Mucosa of gallbladder (tissue), 1 donor: Measurements from ENCODE around the gene KLHDC7B. TPM values are rescaled to one million over a fixed set of nuclear protein-coding genes. Genes with fewer than 3 reads are reported as not detected.

Source experiments
- DNase-seq: peaks from one replicate; pipeline ENCODE4 v3.0.0-alpha.2; 2020; ENCODE audit warnings: low spot score
- total RNA-seq: library from RNA; stranded (reverse); gene quantifications from one replicate; pipeline ENCODE4 v1.2.1, GENCODE V29; 2021
- donor health status: DM: no; HTN: no; CAD: no.

KLHDC7B gene
- total RNA-seq, 1 donor from 2014 or later, result 0.17 TPM

DNA sequence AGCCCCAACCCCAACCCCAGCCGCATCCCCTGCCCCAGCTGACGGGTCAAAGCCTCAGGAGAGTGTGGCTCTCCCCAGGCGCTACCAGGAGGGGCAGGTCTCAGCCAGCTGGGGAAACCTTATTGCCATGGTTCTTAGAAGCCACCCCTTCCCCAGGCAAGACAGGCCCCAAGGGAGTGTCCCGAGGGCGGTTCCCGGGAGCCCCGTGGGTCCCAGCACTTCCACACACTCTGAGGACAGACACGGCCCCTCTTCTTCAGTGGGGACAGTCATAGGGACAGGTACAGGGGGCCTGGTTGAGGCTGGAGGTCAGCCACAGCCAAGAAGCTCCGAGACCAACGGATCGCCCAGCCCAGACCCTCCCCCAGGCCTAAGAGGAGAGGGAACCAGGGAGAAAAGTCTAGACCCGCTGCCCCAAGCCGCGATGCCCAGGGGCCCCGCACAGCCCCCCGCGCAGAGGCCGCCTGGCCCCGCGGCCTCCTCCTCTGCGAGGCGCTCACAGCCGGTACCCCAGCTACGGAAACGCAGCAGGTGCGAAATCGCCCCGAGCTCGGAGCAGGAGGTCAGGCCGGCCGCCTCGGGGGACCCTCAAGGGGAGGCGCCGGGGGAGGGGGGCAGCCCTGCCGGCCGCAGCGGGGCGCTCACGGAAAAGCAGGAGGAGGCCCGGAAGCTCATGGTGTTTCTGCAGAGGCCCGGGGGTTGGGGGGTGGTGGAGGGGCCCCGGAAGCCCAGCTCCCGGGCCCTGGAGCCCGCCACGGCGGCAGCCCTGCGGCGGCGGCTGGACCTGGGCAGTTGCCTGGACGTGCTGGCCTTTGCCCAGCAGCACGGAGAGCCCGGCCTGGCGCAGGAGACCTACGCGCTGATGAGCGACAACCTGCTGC lies 2.6 kb downstream of the KLHDC7B start:
- no peak for DNase-seq

- DNase-seq, result no peak
Observed at GRCh38 chr22:50548921-50549790, 3.5 kb downstream of the KLHDC7B start.

GRCh38 chr22:50550395-50550794 lies 4.7 kb downstream of the KLHDC7B start:
- no peak for DNase-seq

DNA sequence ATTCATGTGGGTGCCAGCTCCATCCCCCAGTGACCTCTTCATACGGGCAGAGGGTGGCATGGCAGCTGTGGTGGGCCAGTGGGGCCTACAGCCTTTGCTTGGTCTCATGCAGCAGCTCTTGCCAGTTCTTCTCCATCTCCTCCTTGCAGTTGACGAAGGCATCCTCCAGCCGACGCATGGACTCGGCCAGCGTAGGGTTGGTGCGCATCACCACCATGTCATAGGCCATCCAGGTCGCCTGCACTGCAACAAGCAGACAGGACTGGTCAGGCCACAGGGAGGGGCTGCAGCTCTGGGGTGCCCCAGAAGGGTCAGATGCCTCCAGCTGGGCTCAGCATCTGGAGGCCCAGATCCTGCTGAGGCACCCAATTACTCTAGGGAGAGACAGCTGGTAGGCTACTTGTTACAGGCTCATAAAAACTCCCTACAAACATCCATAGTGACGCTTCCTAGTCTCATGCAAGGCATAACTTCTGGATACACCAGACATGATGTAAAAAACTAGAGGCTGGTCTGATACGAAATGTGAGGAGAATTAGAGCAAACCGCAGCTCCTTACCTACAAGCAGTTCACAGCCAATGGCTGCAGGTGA lies 5.6 kb downstream of the KLHDC7B start:
- DNase-seq, result no peak

DNA sequence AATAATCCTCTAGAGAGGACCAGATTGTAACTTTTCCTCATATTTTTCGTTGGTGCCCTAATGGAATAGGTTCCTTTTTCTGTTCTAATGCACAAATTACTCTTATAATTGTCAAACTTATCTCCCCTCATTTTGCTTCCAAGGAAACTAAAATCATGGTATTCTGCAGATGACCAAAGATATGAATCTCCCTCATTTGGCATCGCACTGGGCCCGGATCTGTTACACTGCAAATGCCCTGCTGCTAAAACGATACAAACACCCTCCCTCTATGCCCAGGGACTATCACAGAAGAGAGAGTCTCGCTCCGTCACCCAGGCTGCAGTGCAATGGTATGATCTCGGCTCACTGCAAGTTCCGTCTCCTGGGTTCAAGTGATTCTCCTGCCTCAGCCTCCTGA lies 7.6 kb downstream of the KLHDC7B start:
- DNase-seq, result no peak

- no peak for DNase-seq
Observed at GRCh38 chr22:50556703-50557102, 11.0 kb downstream of the KLHDC7B start.

DNA sequence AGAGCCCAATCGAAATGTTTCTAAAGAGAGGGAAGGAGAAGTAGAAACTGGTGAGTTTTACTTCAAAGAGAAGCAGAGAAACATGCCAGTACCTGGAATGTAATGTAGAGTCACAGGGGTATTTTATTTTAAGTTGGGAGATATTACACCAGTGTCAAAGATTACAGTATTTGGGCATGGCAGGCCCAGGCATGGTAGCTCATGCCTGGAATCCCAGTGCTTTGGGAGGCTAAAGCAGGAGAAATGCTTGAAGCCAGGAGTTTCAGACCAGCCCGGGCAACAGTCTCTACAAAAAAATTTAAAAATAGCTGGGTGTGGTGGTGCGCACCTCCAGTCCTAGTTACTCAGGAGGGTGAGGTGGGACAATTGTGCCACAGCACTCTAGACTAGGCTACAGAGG lies 14.3 kb downstream of the KLHDC7B start:
- DNase-seq, result no peak

GRCh38 chr22:50561401-50562358 lies 16.0 kb downstream of the KLHDC7B start:
- DNase-seq, result no peak

- peak; percentile 96 for DNase-seq
Observed at GRCh38 chr22:50562523-50563412, 17.1 kb downstream of the KLHDC7B start, which contains the start of gene SYCE3. TSS of gene SYCE3 (minus strand) at chr22:50562919. CDS start at chr22:50556405, 6,514 bp downstream.

DNA sequence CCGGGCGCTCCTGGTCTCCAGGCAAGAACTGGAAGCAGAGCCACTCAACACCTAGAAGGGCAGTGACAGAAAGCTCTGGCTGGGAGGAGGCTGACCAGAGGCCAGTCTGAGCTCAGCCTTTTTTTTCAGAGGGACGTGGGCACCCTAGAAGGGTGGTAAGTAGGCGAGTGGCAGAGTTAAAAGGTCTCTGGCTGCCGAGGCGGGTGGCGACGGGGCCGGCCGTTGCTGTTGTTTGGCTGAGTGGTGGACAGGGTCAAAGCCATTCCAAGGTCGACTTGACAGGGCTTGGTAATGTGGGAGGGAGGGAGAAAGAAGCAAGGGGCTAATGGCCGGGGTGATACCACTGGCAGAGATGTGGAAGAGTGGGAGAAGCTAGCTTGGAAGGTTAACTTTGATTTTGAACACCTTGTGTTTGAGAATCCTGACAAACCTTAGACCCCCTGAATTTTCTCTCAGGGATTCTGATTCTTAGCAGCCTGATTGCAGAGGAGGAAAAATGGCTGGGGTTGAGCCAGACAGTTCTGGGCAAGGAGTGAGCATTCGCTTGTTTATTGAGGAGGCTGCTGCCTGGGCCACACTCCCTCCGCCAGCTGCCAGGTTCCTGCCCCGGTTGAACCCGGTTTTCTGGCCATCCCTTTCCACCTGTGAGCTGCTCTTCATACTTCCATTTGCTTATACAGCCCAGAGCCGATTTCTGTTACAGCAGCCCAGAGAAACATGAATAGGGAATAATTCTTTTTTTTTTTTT lies 17.9 kb downstream of the KLHDC7B start:
- DNase-seq, result no peak

- no peak for DNase-seq
Observed at GRCh38 chr22:50564289-50564688, 18.6 kb downstream of the KLHDC7B start.

DNA sequence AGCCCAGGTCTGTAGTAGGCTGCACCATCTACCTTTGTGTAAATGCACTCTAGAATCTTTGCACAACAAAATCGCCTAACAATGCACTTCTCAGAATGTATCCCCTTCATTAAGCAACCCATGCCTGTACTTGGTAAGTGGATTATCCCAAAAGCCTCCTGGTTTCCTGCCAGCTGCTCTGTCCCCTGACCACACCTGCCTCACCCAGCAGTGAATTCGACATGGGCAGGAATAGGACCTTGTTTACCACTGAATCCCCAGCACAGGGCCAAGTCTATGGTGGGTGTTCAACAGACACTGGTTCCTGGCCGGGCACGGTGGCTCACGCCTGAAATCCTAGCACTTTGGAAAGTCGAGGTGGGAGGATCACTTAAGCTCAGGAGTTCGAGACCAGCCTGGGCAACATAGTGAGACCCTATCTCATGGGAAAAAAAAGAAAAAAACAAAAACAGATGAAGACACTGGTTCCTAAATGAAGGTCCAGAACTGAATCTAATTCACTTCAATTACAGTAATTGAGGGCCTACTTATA lies 22.1 kb downstream of the KLHDC7B start:
- DNase-seq, result no peak

GRCh38 chr22:50568626-50569025 lies 22.9 kb downstream of the KLHDC7B start:
- no peak for DNase-seq

DNA sequence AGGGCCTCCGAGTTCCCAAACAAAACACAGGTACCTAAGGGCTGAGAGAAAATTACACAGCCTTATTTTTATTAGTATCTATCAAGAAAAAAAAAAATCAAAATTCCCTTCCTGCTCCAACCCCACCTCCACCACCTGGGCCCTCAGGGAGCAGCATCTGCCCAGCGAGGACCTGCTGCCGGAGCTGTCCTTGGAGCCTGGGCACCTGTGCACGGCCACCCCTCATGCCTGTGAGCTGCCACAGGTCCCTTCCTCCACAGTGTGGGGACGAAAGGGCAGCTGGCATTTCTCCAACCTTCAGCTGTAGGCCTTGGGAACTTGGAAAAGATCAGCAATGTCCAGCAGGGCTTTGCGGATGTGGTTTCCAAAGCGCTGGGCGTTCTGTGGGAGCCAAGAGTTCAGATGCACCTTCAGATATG lies 23.4 kb downstream of the KLHDC7B start:
- DNase-seq, result no peak

DNA sequence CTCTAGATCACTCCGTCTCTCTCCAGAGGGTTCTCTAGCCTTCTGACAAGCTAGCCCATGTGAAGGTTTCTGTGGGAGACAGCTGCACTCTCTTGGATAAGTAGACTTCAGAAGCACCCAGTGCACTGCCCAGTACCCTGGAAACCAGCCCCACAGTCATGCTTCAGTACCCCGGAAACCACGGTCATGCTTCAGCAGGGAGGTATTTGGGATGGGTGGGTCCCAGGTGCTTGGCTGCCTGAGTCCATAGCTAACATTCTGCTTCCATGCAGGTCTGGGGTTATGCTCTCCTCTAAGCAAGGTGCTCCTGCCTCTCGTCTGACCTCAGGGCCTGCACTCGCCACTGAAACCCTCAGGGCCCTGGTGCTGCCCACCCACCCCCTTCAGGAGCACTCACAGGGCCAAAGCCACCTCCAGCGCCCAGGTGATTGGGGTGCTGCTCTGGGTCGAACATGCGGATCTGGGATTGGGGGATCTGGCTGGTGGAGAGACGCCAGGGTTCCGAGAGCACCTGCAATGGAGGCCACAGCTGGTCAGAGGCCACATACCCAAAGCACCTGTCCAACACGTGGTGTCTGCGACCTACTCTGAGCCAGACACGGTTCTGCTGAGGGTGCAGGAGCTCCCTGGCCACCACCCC lies 24.3 kb downstream of the KLHDC7B start:
- no peak for DNase-seq

DNA sequence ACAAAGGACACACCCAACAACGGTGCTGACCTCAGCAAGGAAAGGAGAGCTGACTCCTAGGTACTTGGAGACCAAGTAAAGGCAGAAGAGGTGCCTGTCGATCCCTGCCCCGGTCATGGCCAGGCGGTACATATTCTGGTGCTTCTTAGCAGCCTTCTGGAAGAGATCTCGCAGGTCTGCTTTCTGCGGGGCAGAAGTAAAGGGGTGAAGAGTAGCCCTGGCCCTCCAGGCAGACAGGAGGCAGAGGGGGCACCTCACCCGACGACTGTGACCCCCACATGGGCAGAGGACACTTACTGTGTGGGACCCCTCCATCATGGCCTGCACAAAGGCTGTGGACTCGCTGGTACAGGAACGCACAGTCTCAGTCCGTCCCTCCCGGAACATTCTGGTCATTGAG lies 25.2 kb downstream of the KLHDC7B start:
- DNase-seq, result no peak

GRCh38 chr22:50571264-50572175 lies 25.8 kb downstream of the KLHDC7B start:
- DNase-seq, result no peak
